ENCODE data around the gene AIFM2.
"Not testable (repeated sequence)": the region's sequence is repeated elsewhere in the genome, so short reads cannot be mapped to it uniquely, and the experiment has no call there.

The AIFM2 gene

DNA sequence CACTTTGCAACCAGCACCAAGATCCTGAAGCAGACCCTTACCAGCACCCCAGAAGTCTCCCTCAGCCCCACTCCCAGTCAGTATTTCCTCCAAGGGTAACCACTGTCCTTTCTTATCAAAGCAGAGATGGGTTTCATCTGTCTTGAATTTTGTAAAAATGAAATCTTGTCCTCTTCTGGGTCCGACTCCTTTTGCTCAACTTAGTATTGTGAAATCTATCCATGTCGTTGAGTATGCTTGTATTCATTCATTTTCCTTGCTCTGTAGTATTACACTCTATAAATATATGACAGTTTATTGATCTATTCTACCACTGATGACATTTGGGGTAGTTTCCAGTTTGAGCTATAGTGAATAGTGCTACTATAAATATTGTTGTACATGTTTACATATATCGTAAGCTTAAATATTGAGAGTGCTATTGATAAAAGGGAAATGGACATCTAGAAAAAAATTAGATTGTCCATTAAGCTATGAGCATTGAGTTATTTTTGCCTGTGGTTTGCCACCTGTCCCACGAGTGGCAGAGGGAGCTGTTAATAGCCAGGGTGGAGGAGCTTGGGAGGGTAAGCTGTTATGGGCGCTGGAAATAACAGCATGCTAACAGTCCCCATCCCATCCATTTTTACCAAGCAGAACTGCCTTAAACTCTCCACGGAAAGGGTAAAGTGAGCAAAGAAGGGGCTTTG lies 36.5 kb downstream of the AIFM2 start:
- DNase-seq (ENCODE audit: low read depth, low spot score), result no peak

- DNase-seq (ENCODE audit: low read depth, low spot score), result no peak
Observed at GRCh38 chr10:70094250-70094649, 38.4 kb downstream of the AIFM2 start.

DNA sequence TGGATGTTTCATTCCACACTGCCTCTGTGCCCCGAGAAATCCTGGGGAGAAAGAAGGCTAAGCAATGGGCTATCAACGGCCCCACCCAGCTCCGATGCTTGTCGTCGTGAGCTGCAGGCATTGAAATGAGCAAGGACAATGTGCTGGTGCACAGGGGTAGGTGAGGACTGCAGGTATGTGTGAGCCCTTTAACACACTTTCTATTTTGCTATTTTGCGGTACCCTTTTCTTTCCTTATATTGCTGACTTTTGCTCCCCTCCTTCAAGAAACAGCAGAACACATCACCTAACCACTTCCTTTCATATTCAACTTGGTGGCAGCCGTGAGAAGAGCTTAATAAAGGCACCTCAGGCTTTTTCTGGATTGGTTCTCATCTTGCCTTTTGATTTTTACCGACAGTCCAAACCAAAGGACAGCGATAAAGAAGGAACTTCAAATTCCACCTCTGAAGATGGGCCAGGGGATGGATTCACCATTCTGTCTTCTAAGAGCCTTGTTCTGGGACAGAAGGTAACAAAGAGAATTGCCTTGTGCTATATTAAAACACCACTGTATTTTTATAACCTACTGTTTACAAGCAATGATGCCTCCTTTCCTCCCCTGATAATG lies 39.2 kb downstream of the AIFM2 start:
- no peak for DNase-seq (ENCODE audit: low read depth, low spot score)

DNA sequence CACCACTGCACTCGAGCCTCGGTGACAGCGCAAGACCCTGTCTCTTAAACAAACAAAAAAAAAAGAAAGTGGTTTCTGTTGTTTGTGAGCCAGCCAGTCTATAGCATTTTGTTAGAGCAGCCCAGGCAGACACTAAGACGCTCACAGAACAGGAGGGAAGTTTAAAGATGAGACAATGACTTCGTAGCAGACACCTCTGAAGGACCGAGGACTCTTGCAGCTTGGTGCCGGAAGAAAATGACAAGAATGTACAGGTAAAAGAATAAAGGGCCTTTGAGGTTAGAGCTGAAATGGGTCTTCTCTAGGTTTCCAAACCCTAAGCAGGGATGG lies 40.3 kb downstream of the AIFM2 start:
- no peak for DNase-seq (ENCODE audit: low read depth, low spot score)

DNA sequence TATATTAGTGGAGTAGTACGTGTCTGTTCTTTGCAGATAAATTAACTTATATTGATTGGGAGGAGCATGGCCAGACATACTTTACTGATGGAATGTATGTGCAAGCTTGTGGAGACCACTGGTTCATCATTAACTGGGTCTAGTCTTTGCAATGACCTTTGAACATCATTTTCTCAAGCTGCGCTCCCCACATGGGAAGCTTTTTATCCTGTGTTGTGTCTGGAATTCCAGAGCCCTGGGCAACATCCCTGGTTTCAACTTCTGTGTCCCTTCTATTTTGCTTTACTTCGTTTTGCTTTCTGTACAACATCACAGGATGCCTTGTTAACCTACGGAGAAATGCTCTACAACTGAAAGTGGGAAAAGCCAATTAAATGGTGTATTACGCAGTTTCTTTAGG lies 41.7 kb downstream of the AIFM2 start:
- DNase-seq (ENCODE audit: low read depth, low spot score), result no peak

DNA sequence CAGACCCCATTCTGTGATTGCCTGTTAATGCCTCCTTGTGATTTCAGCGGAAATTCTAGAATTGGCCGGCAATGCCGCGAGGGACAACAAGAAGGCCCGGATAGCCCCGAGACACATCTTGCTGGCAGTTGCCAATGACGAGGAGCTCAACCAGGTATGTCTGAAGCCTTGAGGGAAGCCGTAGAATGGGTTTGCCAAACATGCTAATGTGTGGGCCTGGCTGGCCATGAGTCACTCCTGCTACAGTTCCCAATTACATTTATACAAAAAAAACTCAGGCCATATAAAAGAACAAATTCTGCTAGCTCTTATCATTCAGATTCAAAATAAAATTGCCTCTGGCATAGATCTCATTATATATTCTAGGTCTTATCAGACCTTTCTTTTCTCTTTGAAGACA lies 42.6 kb downstream of the AIFM2 start:
- no peak for DNase-seq (ENCODE audit: low read depth, low spot score)

GRCh38 chr10:70088308-70088698 lies 44.3 kb downstream of the AIFM2 start:
- no peak for DNase-seq (ENCODE audit: low read depth, low spot score)

DNA sequence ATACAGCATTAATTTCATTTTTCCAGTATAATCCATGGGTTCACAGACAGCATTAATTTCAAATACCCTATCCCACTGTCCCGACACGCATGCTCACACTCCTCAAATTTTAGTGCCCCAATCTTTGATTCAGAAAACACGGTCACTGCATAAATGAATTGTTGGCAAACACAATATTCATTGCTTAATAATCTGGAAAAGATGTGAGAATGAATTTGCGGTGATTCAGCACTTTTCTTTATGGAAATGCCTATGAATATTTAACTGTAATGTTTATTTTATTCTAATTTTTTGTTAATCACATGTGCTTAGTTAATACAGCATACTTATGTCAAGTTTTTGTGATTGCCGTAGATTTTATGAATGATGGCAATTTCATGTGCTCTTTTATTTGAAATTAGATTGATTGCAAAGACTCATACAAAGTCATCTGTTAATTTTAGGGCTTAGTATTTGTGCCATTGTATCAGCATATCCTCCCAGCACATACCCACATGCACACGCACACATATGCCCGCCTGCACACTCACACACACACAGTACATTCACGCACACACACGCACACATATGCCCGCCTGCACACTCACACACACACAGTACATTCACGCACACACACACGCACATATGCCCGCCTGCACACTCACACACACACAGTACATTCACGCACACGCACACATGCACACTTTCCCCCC lies 44.9 kb downstream of the AIFM2 start:
- DNase-seq (ENCODE audit: low read depth, low spot score), result no peak

DNA sequence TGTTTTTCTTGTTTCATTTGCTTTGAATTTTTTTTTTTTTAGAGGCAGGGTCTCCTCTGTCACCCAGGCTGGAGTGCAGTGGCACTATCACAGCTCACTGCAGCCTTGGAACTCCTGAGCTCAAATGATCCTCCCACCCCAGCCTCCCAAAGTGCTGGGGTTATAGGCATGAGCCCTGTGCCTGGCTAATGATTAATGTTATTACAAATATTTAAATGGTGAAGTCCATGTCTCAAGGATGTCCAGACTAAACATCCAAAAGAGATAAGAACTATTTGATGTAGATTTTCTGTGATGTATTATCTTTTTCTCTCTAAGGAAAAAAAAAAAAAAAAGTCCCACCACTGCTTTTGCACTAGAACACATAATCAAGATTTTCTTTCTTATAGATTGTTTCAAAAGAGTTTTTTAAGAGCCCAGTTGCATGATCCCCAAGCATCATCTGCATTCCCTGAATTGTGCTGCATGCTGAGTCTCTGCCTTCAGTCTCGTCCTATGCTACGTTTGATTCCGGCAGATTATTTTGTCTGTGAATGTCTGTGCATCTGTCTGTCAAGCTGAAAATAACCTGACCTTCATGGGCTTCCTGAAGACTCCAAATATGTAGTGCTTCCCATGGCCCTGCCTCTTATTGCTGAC lies 46.5 kb downstream of the AIFM2 start:
- no peak for DNase-seq (ENCODE audit: low read depth, low spot score)

DNA sequence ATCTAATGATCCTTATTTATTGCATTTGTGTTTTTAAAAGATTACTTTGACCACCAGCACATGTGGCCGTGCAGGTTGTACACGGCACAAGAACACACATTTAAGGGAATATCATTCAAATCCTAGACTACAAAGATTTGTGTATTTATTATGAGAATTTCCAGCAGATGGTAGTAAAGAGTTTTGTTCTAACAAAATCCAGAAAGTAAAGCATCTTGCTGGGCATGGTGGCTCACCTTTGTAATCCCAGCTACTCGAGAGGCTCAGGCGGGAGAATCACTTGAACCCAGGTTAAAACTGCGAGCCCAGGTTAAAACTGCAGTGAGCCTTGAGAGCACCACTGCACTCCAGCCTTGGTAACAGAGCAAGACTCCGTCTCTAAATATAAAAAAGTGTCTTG lies 48.4 kb downstream of the AIFM2 start:
- DNase-seq (ENCODE audit: low read depth, low spot score), result no peak

DNA sequence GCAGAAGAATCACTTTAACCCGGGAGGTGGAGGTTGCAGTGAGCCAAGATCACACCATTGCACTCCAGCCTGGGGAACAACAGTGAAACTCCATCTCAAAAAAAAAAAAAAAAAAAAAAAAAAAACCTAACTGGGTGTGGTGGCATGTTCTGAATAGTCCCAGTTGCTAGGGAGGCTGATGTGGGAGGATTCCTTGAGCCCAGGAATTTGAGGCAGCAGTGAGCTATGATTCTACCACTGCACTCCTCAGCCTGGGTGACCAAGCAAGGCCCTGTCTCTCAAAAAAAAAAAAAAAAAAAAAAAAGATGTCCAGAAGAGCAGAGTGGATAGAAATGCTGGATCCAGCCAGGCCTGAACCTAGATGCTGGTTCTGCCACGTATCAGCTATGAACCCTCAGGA lies 51.8 kb downstream of the AIFM2 start:
- not testable (repeated sequence) for DNase-seq (ENCODE audit: low read depth, low spot score)

DNA sequence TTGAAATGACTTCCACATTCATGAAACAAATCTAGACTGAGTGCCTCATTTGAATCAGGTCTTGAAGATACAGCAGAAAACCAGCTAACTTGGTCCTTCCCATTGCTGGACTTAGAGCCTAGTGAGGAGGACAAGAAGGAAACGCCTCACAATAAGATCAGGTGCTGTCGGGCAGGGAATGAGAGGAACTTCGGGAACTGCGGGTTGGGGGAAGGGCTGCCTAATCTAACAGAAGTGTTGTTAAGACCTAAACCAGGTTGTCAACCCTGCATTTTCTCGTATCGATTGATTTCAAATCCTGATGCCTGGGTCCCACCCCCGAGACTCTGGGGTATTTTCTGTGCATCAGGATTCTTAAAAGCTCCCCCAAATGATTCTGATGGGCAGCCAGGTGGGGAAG lies 53.7 kb downstream of the AIFM2 start:
- DNase-seq (ENCODE audit: low read depth, low spot score), result no peak

DNA sequence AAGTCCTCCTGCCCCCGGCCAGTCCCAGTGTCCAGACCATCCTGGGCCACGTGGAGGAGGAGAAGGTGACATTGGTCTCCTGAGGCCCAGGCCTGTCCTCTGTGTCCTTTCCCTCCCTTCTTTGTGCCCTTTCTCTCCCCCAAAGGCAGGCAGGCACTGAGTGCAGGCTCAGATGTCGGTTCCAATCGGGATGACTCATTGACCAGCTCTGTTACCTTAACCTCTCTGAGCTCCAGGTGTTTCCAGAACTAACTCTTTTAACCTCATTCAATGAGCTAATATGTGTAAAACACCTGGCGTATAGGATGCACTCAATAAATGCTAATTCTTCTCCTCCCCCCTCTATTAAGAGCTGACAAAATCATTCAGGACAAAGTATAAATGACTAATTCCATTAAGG lies 54.3 kb downstream of the AIFM2 start:
- no peak for DNase-seq (ENCODE audit: low read depth, low spot score)

GRCh38 chr10:70074971-70075370 lies 57.7 kb downstream of the AIFM2 start:
- no peak for DNase-seq (ENCODE audit: low read depth, low spot score)

GRCh38 chr10:70074165-70074564 lies 58.5 kb downstream of the AIFM2 start:
- no peak for DNase-seq (ENCODE audit: low read depth, low spot score)

GRCh38 chr10:70070834-70071233 lies 61.8 kb downstream of the AIFM2 start:
- no peak for DNase-seq (ENCODE audit: low read depth, low spot score)

DNA sequence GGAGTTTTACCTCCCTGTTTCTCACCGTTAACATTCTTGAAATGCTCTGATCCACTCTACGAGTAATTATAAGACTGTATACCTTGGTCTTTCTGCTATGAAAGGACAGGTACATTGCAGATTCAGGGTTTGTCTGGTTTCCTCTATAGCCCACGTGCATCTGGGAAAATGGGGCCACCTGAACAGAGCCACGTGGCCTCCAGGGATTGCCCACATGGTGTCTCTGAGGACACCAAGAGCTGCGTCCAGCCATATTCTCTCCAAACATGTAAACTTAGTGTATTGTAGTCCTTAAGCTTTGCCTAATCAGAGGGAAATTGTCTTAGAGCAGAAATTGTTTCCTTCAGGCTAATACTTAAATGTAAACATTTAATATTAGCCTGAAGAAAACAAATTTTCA lies 63.3 kb downstream of the AIFM2 start:
- DNase-seq (ENCODE audit: low read depth, low spot score), result no peak

GRCh38 chr10:70068925-70069324 lies 63.7 kb downstream of the AIFM2 start:
- DNase-seq (ENCODE audit: low read depth, low spot score), result no peak

- DNase-seq (ENCODE audit: low read depth, low spot score), result no peak
Observed at GRCh38 chr10:70067586-70067985, 65.0 kb downstream of the AIFM2 start.

DNA sequence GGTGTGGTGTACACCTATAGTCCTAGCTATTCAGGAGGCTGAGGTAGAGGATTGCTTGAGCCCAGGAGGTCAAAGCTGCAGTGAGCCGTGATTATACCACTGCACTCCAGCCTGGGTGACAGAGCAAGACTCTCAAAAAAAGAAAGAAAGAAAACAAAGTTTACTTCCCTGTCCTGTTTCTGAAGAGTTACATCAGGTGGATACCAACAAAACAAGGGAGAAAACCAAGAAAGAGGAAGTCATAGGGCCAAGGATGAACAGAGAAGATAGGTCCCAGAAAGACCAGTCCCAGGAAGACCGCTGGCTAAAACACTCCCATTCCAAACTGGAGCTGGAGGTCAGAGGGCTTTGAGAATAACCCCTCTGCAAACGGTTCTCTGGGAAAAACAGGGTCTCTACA lies 66.4 kb downstream of the AIFM2 start:
- DNase-seq (ENCODE audit: low read depth, low spot score), result no peak

DNA sequence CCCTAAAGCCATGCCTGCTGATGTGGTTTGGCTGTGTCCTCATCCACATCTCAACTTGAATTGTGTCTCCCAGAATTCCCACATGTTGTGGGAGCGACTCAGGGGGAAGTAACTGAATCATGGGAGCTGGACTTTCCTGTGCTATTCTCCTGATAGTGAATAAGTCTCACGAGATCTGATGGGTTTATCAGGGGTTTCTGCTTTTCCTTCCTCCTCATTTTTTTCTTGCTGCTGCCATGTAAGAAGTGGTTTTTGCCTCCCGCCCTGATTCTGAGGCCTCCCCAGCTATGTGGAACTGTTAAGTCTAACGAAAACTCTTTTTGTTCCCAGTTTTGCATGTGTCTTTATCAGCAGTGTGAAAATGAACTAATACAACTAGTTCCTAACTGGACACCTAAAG lies 68.1 kb downstream of the AIFM2 start:
- DNase-seq (ENCODE audit: low read depth, low spot score), result no peak

GRCh38 chr10:70063418-70064098 lies 69.1 kb downstream of the AIFM2 start:
- no peak for DNase-seq (ENCODE audit: low read depth, low spot score)

Data from activated naive CD8-positive, alpha-beta T cell treated with anti-CD3 and anti-CD28 coated beads, Interleukin-2, amount 50 U/mL, for 16 hours (primary cell).